GM23338 (cell line): ENCODE data around the gene PHC2. TPM values are rescaled to one million over a fixed set of nuclear protein-coding genes. Genes with fewer than 3 reads are reported as not detected.

ENCODE experiments used
- ATAC-seq: fragments of 200-7000 bp; cut with Tn5 transposase; 3 replicates; pipeline ENCODE4 v1.9.1; 2020
- DNase-seq: peaks from one replicate; pipeline ENCODE4 v3.0.0-alpha.2; 2015; ENCODE audit warnings: low spot score
- H2AFZ ChIP-seq: fragments of 200-600 bp; sonication (generic); 2 replicates; pipeline ENCODE4 v1.8.0; 2016; ENCODE audit warnings: antibody characterized with exemption, mild to moderate bottlenecking, moderate library complexity
- H3F3A ChIP-seq: fragments of 200-600 bp; sonication (generic); replicated peaks from 2 replicates; pipeline ENCODE4 v1.8.0; 2017; ENCODE audit warnings: antibody characterized with exemption, mixed run types, low read depth
- H3K27ac ChIP-seq: fragments of 200-600 bp; sonication (generic); 2 replicates; pipeline ENCODE4 v1.6.1; 2016; ENCODE audit warnings: low read depth
- H3K27me3 ChIP-seq: fragments of 200-600 bp; sonication (generic); 2 replicates; pipeline ENCODE4 v1.8.0; 2016; ENCODE audit warnings: mild to moderate bottlenecking, mixed run types, moderate library complexity; ENCODE audit not compliant: insufficient read depth
- H3K36me3 ChIP-seq: fragments of 200-600 bp; sonication (generic); 2 replicates; pipeline ENCODE4 v1.8.0; 2016; ENCODE audit warnings: mild to moderate bottlenecking; ENCODE audit not compliant: insufficient read depth
- H3K4me1 ChIP-seq: fragments of 200-600 bp; sonication (generic); 2 replicates; pipeline ENCODE4 v1.8.0; 2016; ENCODE audit warnings: mild to moderate bottlenecking, moderate library complexity; ENCODE audit not compliant: insufficient read depth
- H3K4me2 ChIP-seq: fragments of 200-600 bp; sonication (generic); 2 replicates; pipeline ENCODE4 v1.7.1; 2017; ENCODE audit warnings: mixed run types
- H3K4me3 ChIP-seq: fragments of 200-600 bp; sonication (generic); 2 replicates; pipeline ENCODE4 v1.6.1; 2016; ENCODE audit warnings: mixed run types
- H3K79me2 ChIP-seq: fragments of 200-600 bp; sonication (generic); replicated peaks from 2 replicates; pipeline ENCODE4 v1.8.0; 2017; ENCODE audit warnings: mild to moderate bottlenecking; ENCODE audit not compliant: insufficient read depth
- H3K9me2 ChIP-seq: fragments of 200-600 bp; sonication (generic); 2 replicates; pipeline ENCODE4 v1.8.0; 2017; ENCODE audit not compliant: insufficient read depth
- H4K20me1 ChIP-seq: fragments of 200-600 bp; sonication (generic); replicated peaks from 2 replicates; pipeline ENCODE4 v1.8.0; 2017; ENCODE audit warnings: mild to moderate bottlenecking; ENCODE audit not compliant: insufficient read depth
- H3K27ac Mint-ChIP-seq: 2 replicates; pipeline ENCODE4 v1.8.0; 2020; ENCODE audit warnings: inconsistent platforms, mild to moderate bottlenecking, moderate library complexity, mixed read lengths
- H3K27me3 Mint-ChIP-seq: 3 replicates; pipeline ENCODE4 v1.8.0; 2022; ENCODE audit warnings: low read depth, mild to moderate bottlenecking, moderate library complexity, mixed read lengths, inconsistent platforms; ENCODE audit not compliant: insufficient read depth, poor library complexity
- H3K36me3 Mint-ChIP-seq: 3 replicates; pipeline ENCODE4 v1.8.0; 2021; ENCODE audit warnings: low read depth, mild to moderate bottlenecking, inconsistent platforms, moderate library complexity, mixed read lengths
- H3K4me1 Mint-ChIP-seq: 3 replicates; pipeline ENCODE4 v1.8.0; 2020; ENCODE audit warnings: mild to moderate bottlenecking, inconsistent platforms, mixed read lengths
- H3K4me3 Mint-ChIP-seq: 3 replicates; pipeline ENCODE4 v1.8.0; 2021; ENCODE audit warnings: moderate library complexity, mild to moderate bottlenecking, inconsistent platforms, mixed read lengths
- H3K9me3 Mint-ChIP-seq: 3 replicates; pipeline ENCODE4 v1.8.0; 2020; ENCODE audit warnings: moderate library complexity, mild to moderate bottlenecking, inconsistent platforms, mixed read lengths
- CREB1 ChIP-seq: fragments of 250-450 bp; sonication (Bioruptor Pico); IDR thresholded peaks from 2 replicates; pipeline ENCODE4 v1.5.0; 2020; ENCODE audit warnings: low read depth, mild to moderate bottlenecking, moderate library complexity
- CTCF ChIP-seq, 2 experiments: fragments of 200-600 bp in 1 of 2; sonication (generic) in 1 of 2; conservative IDR thresholded peaks; 2 replicates each; pipeline versions ENCODE4 v1.5.1 to v1.6.1; 2016 to 2017; ENCODE audit warnings: antibody characterized with exemption in 2 of 2, low read depth in 2 of 2, mild to moderate bottlenecking in 2 of 2, moderate library complexity in 1 of 2
- ETS1 ChIP-seq: IDR thresholded peaks from 2 replicates; pipeline ENCODE4 v1.6.1; 2016; ENCODE audit warnings: antibody characterized with exemption
- EZH2phosphoT487 ChIP-seq: fragments of 200-600 bp; sonication (generic); IDR thresholded peaks from one replicate; pipeline ENCODE4 v1.8.1; 2018; ENCODE audit warnings: antibody characterized with exemption; ENCODE audit not compliant: unreplicated experiment
- REST ChIP-seq: IDR thresholded peaks from one replicate; pipeline ENCODE4 v1.6.1; 2018; ENCODE audit warnings: antibody characterized with exemption; ENCODE audit not compliant: unreplicated experiment
- ZNF331 ChIP-seq: fragments of 250-450 bp; sonication (Bioruptor Pico); IDR thresholded peaks from 2 replicates; pipeline ENCODE4 v1.5.0; 2020; ENCODE audit warnings: low read depth, mild to moderate bottlenecking, moderate library complexity
- polyA plus RNA-seq: library from polyadenylated mRNA; unstranded; fragments of >200 nt; fragmentation: Nextera tagmentation; extraction: Ambion mirVana; gene quantifications from 2 replicates; pipeline ENCODE4 v1.2.1, GENCODE V29; 2016
- total RNA-seq: library from RNA; depleted of rRNA; stranded (reverse); fragments of >200 nt; shearing (Covaris generic); gene quantifications from 2 replicates; pipeline ENCODE4 v1.2.3, GENCODE V29; 2014

Gene PHC2
- total and polyA plus RNA-seq, 2 experiments from 2014 or later: 1.7 to 7.3 TPM

- TF ChIP-seq CTCF (conservative IDR thresholded peaks at IDR 0.05; ENCODE audit: low read depth in 2 of 2): no peak
- TF ChIP-seq REST: no peak
- no peak for TF ChIP-seq ETS1
- TF ChIP-seq ZNF331 (CRISPR knock-in tag): no peak
- TF ChIP-seq EZH2phosphoT487: no peak
- H3K4me1 Mint-ChIP-seq: peaks cover 26% of the 10 kb centered on the region
- no peak overlapping the region for H3K4me3 Mint-ChIP-seq
- no peak overlapping the region for H3K4me2 ChIP-seq
- H3K27ac Mint-ChIP-seq: no peak overlapping the region
- no peak for DNase-seq
- H3K36me3 Mint-ChIP-seq: no peaks in the 10 kb centered on the region
- no peaks in the 10 kb centered on the region for H3K27me3 ChIP-seq
- no peak overlapping the region for H3K4me3 ChIP-seq
- peaks cover 11% of the 10 kb centered on the region; the same call in 1 of the 2 replicates for H3K4me1 ChIP-seq
- ATAC-seq: no peak
- H3K36me3 ChIP-seq: no peaks in the 10 kb centered on the region
- no peaks in the 10 kb centered on the region for H3K79me2 ChIP-seq
- no peaks in the 10 kb centered on the region for H3F3A ChIP-seq
- no peak overlapping the region for H2AFZ ChIP-seq
- no peaks in the 10 kb centered on the region; the same call in 1 of the 2 replicates for H4K20me1 ChIP-seq
- no peak overlapping the region for H3K27ac ChIP-seq
- H3K27me3 Mint-ChIP-seq: peaks cover 10% of the 10 kb centered on the region
- no peaks in the 10 kb centered on the region for H3K9me3 Mint-ChIP-seq
- no peaks in the 10 kb centered on the region for H3K9me2 ChIP-seq
These were observed 48.1 kb downstream of the PHC2 start for GRCh38 chr1:33382661-33383415.

- H3K27ac ChIP-seq: no peak overlapping the region
- H3K4me3 ChIP-seq: no peak overlapping the region
- no peaks in the 10 kb centered on the region for H3K9me2 ChIP-seq
- Mint-ChIP-seq H3K4me1 (peaks cover 26% of the 10 kb centered on the region), H3K36me3 (no peaks in the 10 kb centered on the region), H3K27me3 (peaks cover 10% of the 10 kb centered on the region), H3K9me3 (no peaks in the 10 kb centered on the region), H3K27ac (no peak overlapping the region), H3K4me3 (no peak overlapping the region)
- no peak for DNase-seq
- no peak overlapping the region for H3K4me2 ChIP-seq
- no peaks in the 10 kb centered on the region for H3K36me3 ChIP-seq
- peaks cover 11% of the 10 kb centered on the region; the same call in 1 of the 2 replicates for H3K4me1 ChIP-seq
- no peaks in the 10 kb centered on the region for H3K27me3 ChIP-seq
- ATAC-seq: no peak
- no peak overlapping the region for H2AFZ ChIP-seq
- H3K79me2 ChIP-seq: no peaks in the 10 kb centered on the region
- TF ChIP-seq CREB1 (CRISPR knock-in tag): no peak
- no peaks in the 10 kb centered on the region for H3F3A ChIP-seq
- no peaks in the 10 kb centered on the region; the same call in 1 of the 2 replicates for H4K20me1 ChIP-seq
These were observed 48.9 kb downstream of the PHC2 start for GRCh38 chr1:33381977-33382376.
